Measurements from ENCODE around the gene ADSS1.

ADSS1 gene

GRCh38 chr14:104779776-104780512 lies 55.9 kb downstream of the ADSS1 start:
- DNase-seq (ENCODE audit: low read depth in 4 of 4, low spot score in 1 of 4), result no peak

DNA sequence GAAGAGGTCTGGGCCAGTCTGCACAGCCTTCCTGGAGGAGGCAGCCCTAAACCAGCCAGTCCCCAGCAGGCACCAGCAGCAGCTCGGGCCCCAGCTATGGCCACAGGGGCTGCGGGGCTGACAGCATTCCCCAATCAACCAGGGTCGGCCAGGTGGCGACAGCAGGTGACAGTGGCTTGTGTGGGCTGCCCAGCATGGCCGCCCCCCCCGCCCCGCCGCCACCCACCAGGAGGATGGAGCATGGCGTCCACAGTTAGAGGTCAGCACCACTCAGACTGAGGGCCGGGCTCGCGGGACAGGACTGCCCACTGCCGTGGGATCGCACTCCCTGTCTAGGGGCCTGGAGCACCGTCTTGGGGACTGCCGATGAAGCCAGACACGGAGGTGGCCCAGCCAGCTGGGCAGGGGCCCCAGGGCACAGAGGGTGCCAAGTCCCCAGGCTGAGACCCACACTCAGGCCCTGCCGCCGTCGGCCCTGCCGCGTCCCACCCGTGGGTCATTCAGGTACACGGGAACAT lies 56.5 kb downstream of the ADSS1 start:
- no peak for DNase-seq (ENCODE audit: low read depth in 4 of 4, low spot score in 1 of 4)

GRCh38 chr14:104781271-104782077 lies 57.4 kb downstream of the ADSS1 start:
- DNase-seq (ENCODE audit: low read depth in 4 of 4, low spot score in 1 of 4), result no peak

DNA sequence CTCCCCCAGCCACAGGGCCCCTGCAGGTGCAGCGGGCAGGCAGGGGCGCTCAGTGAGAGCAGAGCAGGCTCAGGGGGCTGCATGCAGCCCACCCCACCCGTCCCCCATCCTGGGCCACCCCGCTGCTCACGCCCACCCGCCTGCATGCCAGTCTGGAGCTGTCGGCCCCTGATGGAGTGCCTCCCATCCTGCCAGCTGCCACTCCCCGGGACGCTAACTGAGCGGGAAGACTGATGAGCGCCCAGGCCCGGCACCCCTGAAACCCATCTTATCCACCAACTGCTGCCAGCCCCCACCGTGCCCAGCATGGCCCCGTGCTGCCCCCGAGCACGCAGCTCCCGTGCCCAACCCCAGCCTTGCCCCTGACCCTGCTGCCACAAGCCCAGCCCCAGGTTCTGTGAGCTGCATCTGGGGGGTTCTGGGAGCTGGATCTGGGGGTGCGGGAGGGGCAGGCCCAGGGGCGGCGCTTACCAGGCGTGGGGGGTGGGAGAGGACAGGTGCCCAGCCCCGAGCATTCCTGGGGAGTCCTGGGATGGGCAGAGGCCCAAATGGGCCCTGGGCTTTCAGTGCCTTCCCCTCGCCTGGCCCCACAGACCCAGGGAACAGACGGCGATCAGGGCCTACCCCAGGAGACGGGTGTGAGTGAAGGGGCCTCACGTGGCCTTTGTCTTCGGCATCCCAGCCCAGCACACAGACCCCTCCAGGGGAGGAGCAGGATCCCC lies 58.2 kb downstream of the ADSS1 start:
- no peak for DNase-seq (ENCODE audit: low read depth in 4 of 4, low spot score in 1 of 4)

DNA sequence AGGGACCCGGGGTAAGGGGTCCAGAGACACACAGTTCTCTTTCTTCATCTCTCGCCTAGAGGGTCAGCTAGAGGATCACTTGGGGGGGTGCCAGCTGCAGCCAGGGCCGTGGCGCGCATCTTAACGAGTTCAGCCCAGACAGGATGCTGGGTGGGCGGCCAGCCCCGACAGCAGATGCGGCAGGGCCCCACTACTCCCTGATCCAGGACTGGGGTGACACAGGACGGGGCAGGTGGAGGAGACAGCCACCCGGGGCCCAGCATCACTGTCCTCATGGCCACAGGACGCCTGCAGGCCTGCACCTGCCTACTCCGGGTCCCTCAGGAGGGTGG lies 58.7 kb downstream of the ADSS1 start:
- DNase-seq (ENCODE audit: low read depth in 4 of 4, low spot score in 1 of 4), result no peak

GRCh38 chr14:104783484-104784217 lies 59.6 kb downstream of the ADSS1 start:
- no peak for DNase-seq (ENCODE audit: low read depth in 4 of 4, low spot score in 1 of 4)

DNA sequence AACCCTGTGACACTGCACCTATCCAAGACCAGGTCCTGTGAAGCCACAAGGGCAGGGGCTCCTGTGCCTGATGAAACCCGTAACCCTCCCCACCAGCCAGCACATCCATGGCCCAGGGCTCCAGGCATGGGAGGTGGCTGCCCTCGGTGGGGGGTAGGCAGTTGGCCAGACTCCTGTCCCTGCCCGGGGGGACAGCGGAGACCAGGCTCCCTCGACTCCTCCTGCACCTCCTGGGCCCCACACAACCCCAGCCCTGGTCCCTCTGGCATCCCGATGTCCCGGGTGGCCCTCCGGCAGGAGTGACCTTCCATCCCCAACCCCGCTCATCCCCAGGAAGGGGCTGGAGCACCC lies 60.2 kb downstream of the ADSS1 start:
- DNase-seq (ENCODE audit: low read depth in 4 of 4, low spot score in 1 of 4), result no peak

DNA sequence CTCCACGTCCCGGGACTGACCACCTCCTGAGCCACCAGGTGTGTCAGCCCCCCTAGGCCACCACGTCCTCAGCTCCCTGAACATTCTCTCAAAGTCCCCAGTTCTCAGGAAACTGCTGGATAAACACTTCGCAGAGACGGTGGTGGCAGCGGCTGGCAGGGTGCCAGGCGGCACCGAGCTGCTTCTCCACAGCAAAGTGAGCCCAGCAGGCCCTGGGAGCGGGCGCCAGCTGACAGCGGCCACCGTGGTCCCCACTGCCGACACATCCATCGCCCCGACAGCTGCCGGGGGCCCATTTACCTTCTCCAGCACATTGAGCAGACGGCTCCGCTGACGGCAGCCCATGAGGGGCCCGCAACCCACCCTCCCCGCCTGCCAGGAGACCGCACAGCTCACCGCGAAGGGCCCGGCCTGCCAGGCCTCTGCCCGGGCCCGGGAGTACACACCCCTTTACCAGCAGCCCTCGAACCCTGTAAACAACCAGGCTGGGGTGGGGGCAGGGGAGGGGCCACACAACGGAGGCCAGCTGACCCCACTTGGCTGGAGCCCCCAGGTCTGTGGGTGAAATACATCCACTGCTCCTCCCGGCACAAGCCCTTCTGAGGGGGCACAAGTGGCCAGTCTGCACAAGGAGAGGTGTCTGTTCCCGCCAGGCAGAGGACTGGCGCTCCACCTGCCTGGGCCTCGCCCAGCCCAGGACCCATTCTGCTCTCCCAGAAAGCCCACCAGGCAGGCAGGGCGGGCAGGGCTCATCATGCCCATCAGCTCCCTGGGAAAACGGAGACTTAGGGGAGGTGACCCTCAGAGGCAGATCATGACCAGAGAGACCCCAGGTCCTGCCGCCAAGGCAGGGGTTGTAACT lies 61.0 kb downstream of the ADSS1 start:
- no peak for DNase-seq (ENCODE audit: low read depth in 4 of 4, low spot score in 1 of 4)

GRCh38 chr14:104785708-104786080 lies 61.7 kb downstream of the ADSS1 start:
- DNase-seq (ENCODE audit: low read depth in 4 of 4, low spot score in 1 of 4), result no peak

- DNase-seq (ENCODE audit: low read depth in 4 of 4, low spot score in 1 of 4), result no peak
Measured at GRCh38 chr14:104786091-104786586, 62.1 kb downstream of the ADSS1 start.

- DNase-seq (ENCODE audit: low read depth in 4 of 4, low spot score in 1 of 4), result no peak
Measured at GRCh38 chr14:104786726-104787675, 63.0 kb downstream of the ADSS1 start.

DNA sequence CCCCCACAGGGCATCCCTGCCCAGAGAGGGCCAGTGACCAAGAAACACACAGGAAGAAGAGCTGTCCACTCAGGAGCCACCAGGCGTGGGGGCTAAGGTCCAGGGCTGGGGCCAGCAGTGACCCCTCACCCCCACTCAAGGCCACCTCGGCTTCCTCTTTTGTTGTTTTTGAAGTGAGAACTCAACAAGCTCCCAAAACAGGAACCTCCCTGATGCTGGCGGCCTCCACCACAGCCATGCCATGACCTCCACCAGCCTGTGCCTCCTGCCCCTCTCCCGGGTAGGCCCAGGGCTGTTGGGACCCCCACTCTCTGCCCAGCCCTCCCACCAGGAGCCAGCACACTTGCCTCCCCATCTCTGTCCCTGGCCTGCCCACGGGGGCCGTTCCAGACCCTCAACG lies 63.7 kb downstream of the ADSS1 start:
- DNase-seq (ENCODE audit: low read depth in 4 of 4, low spot score in 1 of 4), result no peak

- DNase-seq (ENCODE audit: low read depth in 4 of 4, low spot score in 1 of 4), result no peak
Measured at GRCh38 chr14:104788161-104788818, 64.3 kb downstream of the ADSS1 start.

DNA sequence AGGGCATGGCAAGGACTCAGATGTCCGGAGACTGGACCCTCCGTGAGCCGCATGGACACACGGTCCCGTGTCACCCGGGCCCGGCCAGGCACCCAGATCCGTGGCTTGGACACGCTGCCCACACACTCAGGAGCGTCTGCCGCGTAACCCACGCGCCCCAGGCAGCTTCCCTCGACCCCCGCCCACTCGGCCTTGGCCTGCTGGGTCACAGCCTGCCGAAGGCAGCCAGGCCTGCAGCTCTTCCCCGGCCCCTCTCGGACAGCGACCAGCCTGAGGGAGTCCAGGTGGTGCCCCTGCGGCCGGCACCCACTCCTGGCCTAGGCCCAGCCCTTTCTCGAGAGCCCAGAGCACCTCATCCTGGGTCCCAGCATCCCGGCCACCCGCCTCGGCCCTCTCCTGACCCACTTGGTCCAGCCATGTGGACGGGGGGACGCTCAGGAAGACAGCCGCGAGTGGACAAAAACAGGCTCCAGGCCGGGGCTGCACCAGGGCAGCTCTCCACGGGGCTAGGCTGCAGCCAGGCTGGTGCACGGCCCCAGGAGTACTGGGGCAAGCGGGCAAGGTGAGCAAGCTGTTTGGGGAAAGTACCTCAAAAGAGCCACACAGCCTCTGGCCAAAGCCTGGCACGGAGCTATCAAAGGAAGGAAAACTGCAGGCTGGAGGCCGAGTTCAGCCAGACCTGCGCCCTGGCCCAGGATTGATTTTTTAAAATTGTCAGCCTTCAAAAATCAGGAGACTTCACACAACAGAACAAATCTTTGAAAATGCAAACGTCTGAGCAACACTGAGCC lies 65.0 kb downstream of the ADSS1 start:
- DNase-seq (ENCODE audit: low read depth in 4 of 4, low spot score in 1 of 4), result no peak

DNA sequence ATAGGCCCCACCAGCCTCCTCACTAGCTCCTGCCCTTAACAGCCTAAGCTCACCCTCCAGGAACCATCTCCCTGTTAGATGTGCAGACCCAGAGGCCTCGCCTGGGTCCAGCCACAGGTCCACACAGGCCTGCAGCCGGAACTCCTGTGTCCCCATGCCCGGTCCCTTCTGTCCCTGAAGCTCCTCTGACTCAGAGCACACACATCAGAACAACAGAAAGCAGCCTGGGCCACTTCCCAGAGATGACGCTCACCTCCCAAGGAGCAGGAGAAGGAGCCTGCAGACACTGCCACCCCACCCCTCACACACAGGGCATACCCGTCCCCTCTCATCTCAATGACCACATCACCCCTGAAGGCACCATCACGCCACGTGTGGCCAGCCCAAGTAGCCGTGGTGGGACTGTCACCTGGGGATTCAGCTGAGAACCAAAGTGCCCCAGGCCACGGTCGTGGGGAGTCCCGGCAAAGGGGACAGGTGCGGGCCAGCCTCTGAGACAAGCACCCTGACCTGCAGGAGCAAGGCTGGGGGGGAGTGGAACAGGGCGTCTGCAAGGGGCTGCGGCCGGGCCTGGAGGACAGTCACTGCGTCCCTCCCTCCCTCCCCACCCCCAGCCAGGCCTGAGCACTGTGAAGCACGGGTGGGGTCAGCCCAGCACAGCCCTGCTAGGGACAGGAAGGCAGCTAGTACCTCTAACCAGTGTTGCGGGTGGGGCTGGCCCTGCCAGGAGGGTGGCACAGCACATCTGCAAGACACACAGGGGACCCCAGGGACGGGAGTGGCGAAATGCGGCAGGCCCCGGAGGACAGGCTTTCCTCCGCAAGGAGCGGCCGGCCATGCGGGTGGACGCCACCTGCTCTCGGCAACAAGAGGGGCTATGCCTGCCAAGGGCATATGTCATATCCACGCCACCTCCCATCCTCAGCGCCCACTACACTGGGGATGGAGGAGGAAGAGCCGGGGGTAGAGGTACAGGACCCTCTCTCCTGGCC lies 66.0 kb downstream of the ADSS1 start:
- no peak for DNase-seq (ENCODE audit: low read depth in 4 of 4, low spot score in 1 of 4)

GRCh38 chr14:104791425-104791824 lies 67.4 kb downstream of the ADSS1 start:
- DNase-seq (ENCODE audit: low read depth in 4 of 4, low spot score in 1 of 4), result no peak

All from stimulated activated CD4-positive, alpha-beta T cell treated with anti-CD3 and anti-CD28 coated beads, Interleukin-1b, Interleukin-23, amount 100 ng/mL, for 24 hours (primary cell).